DMS 273 (cell line): ENCODE measurements around the gene CPNE5.
"Not testable (repeated sequence)": the region's sequence is repeated elsewhere in the genome, so short reads cannot be mapped to it uniquely, and the experiment has no call there.

Experiments
- DNase-seq: peaks from one replicate; lab custom pipeline; 2025; ENCODE audit not compliant: unreplicated experiment; lab: John Stamatoyannopoulos, UW

The CPNE5 gene

GRCh38 chr6:36729161-36729524 is 110.1 kb downstream of the CPNE5 start:
- no peak for DNase-seq

DNA sequence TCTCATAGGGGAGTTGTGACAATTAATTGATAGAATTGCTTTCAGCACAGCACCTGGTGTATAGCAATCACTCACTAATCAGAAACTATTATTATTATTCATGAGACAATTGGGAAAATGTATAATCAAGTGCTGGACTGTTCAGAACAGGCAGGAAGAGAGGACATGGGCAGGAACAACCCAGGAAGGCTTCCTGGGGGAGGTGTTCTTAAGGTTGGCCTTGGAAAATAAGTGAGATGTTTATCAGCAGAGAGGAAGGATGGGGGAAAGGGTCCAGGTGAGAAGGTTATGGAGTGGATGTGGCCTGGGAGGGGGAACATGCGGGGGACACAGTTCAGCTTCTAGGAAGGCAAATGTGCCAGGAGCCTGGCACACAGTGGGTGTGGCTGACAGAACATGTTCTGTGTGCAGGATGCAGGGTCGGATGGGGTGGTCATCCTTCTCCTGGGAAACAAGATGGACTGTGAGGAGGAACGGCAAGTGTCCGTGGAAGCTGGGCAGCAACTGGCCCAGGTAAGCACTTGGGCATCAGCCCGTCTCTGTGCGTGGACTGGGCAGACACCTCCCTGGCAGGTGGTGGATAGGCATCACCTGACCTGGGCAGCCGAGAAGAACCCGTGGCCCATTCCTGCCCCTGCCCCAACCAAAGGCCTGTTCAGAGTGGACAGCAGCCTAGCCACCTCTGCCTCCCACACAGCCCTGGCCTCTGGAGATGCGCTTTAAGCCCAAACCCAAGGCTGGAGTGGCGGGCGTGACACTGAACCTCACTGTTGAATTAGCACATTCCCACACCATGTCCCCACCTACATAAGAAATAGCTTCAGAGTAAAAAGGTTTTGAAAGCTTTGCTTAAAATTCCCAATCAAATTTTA is 110.7 kb downstream of the CPNE5 start:
- no peak for DNase-seq

- peak; percentile 90 for DNase-seq
Observed at GRCh38 chr6:36727505-36728021, 111.7 kb downstream of the CPNE5 start.

DNA sequence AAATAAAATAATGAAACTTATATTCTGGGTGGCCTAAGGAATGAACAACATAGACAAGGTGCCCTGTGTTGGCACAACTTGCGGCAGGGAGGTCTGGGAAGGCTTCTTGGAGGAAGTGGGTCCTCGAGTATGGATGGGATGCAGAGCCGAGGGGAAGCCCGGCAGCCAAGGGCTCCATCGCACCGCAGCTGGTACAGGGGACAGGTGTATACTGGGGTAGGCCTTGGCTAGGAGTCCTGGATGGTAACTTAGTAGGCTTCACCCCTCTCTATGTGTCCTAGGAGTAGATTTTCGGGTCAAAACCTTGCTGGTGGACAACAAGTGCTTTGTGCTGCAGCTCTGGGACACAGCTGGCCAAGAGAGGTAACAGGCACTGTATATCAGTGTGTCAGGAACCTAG is 113.7 kb downstream of the CPNE5 start:
- no peak for DNase-seq

- DNase-seq, result peak; percentile 91
Observed at GRCh38 chr6:36724514-36725390, 114.5 kb downstream of the CPNE5 start.

DNA sequence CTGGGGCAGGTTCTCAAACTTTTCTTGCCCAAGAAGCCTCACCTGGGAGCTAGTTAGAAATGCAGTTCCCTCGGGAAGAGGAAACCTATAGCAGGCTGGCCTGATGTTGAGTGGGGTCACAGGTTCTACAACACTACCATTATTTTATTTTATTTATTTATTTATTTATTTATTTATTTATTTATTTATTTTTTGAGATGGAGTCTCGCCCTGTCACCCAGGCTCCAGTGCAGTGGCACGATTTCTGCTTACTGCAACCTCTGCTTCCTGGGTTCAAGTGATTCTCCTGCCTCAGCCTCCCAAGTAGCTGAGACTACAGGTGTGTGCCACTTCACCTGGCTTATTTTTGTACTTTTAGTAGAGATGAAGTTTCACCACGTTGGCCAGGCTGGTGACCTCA is 115.3 kb downstream of the CPNE5 start:
- not testable (repeated sequence) for DNase-seq

DNA sequence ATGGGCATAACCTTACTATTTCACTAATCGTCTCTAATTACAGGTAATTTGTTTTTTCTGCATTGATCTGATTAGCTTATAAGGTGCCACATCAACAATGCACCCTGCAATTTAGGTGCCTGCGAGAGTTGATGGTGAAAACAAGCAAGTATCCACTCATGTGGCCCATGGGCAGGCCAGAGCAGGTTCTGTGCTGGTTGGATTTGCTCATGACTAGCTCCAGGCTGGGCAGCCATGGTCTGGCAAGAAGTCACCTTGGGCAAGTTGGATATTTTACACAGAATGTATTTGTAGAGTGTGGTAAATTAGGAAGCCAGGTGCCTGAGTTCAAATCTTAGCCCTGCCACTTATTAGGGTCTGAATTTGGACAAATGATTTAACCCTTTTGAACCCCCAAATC is 116.4 kb downstream of the CPNE5 start:
- no peak for DNase-seq

GRCh38 chr6:36722365-36722764 is 116.9 kb downstream of the CPNE5 start:
- DNase-seq, result no peak

DNA sequence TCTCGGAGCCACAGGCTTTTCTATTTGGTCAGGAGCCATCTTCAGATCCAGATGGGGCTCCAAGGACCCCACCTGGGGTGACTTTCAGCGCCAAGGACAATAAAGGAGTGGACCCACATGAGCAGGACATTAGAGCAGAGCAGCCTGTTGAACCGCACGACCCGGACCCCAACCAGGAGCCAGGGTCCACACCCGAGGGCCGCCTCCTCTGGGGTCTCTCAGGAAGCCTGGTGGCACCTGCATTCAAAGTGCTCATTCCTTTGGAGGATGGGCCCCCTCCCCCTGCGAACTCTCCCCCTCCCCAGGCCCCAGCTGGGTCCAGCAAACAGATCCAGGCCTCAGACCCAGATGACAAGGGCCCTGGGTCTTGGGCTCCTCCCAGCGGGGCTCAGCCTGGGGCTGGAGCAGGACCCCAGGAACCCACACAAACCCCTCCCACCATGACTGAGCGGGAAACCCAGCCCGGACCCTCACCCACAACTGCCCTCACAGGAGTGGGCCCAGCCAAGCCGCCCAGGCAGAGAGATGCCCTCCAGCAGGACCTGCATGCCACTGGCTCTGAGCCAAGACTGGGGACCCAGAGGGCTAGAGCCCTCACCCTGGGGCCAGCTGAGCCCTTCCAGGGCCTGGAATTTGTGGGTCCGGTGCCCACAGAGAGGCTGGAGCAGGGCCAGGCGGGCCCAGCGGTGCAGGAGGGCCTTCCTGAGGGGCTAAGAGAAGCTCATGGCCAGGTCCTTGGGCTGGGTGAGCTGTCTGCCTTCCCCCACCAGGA is 117.7 kb downstream of the CPNE5 start:
- no peak for DNase-seq

DNA sequence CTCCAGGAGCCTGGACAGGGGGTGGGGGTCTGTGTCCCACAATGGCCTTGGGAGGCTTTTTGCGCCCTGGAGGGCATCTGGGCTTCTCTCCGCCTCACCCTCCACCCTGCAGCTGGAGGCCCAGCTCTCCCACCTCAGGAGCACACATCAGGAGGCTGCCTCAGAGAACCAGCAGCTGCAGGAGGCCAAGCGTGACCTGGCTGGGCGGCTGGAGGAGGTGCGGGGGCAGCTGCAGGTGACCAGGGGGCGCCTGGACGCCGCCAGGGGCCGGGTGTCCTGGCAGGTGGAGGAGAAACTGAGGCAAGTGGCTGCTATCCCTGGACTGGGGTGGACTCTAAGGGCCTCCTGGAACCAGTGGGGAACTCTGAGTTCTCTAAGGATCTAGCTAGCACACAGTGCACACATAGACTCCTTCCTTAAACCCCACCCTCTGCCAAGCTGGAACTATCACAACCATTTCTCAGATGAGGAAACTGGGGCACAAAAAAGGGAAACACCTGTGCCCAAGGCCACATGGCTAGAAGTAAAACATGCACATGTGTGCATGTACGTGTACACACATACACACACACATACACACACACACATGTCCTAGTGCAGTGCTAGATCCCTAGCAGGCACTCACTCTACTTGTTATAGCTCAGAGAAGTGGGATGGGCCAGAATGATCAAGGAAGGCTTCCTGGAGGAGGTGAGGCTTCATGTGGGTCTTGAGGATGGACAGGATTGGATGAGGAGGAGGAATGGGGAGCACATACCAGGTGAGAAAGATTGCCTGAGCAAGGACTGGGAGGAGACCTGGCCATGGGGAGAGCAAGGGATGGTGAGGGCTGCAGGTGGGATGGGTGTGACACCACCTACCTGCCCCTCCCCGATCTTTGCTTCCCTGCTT is 118.7 kb downstream of the CPNE5 start:
- no peak for DNase-seq

DNA sequence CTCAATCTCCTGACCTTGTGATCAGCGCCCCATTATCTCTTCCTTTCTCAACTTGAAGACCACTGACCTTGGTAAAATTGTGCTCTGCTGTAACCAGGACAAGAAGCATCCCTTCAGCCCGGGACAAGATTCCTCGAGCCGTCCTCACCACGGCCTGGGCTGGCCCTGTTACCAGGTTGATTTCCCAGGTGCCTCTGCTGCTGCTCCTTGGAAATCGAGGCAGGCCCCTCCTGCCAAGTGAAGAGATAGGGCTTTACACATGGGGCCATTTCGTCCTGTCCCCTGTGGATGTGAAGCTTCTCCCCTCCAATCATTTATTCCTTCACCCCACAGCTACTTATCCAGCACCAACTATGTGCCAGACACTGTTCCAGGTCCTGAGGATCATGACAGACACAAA is 120.1 kb downstream of the CPNE5 start:
- DNase-seq, result no peak

DNA sequence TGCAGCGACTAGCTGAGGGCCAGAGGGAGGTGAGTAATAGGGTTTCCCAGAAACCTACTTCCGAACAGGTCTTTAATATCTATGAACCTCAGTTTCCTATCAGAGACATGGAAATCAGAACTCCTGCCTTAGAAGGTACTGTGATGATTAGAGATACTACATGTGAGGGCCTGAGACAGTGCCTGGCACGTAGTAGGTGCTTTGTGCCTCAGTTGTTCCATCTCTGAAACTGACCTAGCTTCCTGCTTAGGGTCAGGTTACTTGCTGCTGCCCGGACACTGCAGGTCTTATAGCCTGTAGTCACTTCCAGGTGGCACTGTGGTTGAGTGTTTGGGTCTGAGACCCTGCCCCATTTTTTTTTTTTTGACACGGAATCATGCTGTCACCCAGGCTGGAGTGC is 120.7 kb downstream of the CPNE5 start:
- DNase-seq, result no peak

DNA sequence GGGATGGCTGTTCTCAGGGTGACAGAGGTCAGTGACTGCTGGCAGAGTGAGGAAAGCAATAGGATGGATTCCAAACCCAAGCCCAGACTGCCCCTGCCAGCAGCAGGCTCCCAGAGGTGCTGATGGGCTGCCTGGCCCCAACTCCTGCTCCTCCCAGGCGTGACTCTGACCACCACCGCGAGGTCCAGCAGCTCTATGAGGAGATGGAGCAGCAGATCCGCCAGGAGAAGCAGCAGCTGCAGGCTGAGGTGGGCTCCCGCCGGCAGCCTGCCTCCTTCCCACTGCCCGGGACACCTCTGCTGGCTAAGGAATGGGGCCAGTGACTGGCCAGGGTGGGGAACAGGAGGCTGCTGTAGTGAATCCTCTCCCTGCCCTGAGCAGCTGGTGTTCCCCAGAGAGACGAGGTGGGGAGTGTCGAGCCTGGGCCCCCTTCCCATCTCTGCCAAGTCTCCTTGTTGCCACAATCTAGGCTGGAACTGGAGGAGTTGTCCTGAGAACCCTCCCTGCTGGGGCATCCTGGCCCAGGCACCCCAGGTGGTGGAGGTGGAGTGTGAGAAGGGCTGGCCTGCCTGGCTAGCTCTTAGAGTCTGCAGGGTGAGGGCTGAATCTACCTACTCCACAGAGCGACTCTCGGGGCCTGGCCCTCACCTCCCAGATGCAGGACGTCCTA is 121.2 kb downstream of the CPNE5 start:
- peak; percentile 59 for DNase-seq

DNA sequence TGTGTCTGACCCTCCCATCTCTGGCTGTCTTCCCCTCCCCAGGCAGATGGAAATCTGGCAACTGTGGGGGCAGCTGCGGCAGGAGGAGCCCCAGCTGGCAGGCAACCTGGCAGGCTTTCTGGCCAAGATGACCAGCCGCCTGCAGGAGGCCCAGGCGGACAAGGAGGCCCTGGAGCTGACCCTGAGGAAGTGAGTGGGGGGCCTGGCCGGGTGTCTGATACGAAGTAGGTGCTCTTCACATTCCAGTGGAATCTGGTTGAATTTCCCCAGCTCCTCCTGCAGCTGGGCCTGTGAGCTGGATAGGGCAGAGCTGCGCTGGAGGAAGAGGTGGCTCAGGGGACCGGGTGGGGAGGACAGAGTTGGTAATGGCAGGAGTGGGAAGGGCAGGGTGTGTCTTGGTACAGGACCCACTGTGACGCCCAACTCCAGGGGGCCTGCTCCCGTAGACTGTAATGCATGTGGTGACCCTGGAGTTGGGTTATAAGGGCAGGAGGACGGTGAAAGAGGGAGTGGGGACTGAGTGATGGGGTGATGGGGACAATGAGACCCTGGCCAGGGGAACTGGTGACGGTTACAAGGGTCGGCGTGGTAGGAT is 121.9 kb downstream of the CPNE5 start:
- peak; percentile 60 for DNase-seq

DNA sequence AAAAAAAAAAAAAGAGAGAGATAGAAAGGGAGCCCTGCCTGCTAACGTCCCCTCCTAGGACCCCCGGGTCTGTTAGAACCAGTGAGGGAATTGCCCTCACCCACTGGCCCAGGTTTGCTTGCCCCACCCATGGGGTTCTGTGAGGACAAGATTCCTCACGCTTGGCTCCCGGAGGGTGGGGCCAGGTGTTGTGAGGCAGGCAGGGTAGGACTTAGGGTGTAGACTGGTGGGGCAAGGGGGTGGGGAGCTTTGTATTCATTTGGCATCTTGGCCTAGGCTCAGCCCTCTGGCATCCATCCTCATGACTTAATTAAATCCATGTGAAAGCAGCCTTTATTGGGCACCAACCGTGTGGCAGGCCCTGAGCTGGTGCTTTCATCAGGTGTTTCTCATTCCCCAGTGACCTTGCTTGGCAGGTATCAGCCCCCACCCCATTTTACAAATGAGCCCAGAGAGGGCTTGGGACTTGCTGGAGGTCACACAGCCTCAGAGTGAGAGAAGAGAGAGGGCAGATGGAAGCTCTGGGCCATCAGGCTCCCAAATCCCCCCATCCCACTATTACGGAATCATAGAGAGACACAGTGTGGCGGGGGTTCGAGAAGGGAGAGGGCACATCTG is 122.7 kb downstream of the CPNE5 start:
- DNase-seq, result peak; percentile 32

GRCh38 chr6:36715469-36715868 is 123.8 kb downstream of the CPNE5 start:
- no peak for DNase-seq

DNA sequence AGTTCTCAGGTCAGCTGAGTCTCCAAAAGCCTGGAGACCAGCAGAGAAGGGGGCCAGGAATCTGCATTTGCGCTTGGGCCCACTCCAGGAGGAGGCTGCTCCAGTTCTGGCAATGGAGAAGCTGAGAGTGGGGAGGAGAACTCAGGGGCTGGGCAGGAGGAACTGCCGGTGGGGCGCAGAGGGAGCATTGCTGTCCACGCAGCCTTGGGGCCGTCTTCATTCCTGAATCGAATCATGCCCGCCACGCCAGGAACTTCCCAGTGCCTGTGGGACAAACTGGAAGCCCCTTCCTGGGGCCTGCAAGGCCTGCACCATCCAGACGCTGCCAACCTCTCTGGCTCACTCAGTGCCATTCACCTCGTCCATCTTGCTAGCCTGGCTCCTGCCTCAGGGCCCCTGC is 124.7 kb downstream of the CPNE5 start:
- DNase-seq, result no peak

- no peak for DNase-seq
Observed at GRCh38 chr6:36713846-36714245, 125.4 kb downstream of the CPNE5 start.

DNA sequence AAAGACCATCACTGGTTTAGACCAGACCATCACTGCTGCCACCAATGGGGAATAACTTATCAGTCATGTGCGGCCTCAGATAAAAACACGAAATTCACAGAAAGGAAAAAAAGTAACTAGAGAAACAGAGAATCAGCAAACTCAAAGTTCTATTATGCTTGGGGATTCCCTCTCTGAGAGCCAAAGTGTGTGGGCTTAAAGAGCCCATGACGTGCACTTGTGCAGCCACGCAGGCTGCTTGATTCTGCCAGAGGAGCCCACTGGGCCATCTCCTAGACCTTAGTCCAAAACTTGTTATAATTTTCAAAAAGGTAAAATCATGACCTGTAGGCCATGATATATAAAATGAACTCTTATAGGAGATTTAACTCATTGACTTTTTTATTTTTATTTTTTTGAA is 126.4 kb downstream of the CPNE5 start:
- DNase-seq, result no peak
